GM19397 (cell line): Measurements from ENCODE around the gene TFCP2L1.

Source experiments
- ATAC-seq: cut with Tn5 transposase; IDR thresholded peaks from one replicate; pipeline ENCODE4 v1.9.1; 2021; ENCODE audit warnings: mild to moderate bottlenecking, moderate library complexity; ENCODE audit not compliant: unreplicated experiment

The TFCP2L1 gene

DNA sequence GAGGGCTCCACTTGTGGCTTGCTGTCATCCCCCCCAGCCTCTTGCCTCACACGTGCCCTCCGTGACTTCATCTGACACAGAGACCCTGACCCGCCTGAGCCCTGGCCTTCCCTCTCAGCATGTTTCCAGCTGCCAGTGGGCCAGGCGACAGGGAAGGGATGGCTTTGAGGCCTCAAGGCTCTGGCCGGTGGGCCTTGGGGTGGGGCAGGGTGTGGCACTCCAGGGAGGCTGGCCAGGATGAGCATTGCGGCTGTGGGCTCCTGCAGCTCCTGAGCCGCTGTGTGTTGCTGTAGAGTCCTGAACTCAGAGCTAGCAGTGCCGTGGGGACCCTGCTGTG lies 85.0 kb downstream of the TFCP2L1 start:
- no peak for ATAC-seq

GRCh38 chr2:121199281-121200010 lies 85.6 kb downstream of the TFCP2L1 start:
- no peak for ATAC-seq

GRCh38 chr2:121197369-121198091 lies 87.5 kb downstream of the TFCP2L1 start:
- ATAC-seq: no peak

DNA sequence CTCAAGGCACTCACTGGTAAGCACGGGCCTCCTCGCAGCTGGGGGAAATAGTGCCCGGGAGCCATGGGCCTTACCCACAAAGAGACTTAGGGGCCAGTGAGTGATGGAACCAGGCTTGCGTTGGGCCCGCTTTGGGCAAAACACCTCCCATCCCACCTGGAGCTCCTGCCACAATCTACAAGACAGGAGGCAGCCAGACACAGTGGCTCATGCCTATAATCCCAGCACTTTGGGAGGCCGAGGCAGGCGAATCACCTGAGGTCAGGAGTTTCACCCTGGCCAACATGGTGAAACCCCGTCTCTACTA lies 88.2 kb downstream of the TFCP2L1 start:
- ATAC-seq: no peak

- no peak for ATAC-seq
Measured at GRCh38 chr2:121196132-121196848, 88.7 kb downstream of the TFCP2L1 start.

- ATAC-seq: no peak
Measured at GRCh38 chr2:121195036-121195435, 90.0 kb downstream of the TFCP2L1 start.

DNA sequence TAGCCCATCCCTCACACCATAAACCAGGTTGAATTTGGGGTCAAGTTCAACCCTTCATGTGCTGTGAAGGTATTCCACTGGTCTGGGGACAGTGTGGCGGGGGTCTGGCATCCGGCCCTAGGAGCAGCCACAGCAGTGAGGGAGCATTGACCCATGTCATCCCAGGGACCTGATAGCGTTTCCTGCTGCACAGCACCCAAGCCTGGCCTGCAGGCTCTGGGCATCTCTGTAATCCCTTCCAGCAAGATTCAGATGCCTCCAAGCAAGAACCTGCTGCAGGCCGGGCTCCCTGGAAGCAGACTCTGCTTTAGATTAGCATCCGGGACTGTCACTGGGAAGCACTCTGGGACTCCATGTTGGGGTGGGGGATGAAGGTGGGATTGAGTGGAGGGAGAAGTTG lies 90.4 kb downstream of the TFCP2L1 start:
- ATAC-seq: no peak

- no peak for ATAC-seq
Measured at GRCh38 chr2:121193185-121193584, 91.8 kb downstream of the TFCP2L1 start.

- no peak for ATAC-seq
Measured at GRCh38 chr2:121192576-121192975, 92.4 kb downstream of the TFCP2L1 start.

DNA sequence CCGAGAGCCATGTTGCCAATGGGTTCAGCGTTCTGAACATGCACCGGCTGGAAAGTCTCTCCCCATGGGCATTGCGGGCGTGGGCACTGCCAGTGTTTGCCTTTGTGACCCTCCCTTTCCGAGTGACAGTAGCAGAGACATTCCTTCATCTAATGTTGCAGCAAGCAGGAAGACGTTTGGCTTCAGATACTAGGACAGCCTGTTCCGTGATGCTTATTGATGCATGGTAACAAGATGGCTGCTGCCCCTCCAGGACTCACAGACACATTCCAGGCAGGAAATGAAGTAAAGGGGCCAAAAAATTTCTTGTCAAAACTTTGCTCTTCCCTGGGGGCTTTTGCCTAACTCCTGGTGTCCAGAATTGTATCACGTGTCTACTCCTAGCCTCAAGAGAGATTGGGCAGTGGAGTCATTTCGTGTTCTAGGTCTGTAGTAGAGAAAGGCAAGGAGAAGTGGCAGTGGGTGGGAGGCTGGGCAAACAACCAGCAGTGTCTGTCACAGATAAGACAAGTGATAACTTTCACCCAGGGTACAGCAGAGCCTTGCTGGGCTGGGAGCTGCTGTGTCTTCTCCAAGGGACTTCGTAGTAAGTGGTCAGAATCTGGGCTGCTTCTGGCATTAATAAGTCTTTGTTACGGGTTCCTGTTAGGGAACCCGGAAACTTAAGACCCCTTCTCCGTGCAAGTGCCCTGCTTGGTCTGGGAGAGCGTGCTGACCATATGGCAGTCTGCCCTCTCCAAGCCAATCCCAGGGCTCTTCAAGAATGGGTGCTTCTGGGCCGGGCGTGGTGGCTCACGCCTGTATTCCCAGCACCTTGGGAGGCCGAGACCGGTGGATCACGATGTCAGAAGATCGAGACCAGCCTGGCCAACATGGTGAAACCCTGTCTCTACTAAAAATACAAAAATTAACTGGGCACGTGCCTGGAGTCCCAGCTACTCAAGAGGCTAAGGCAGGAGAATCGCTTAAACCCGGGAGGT lies 93.5 kb downstream of the TFCP2L1 start:
- no peak for ATAC-seq

DNA sequence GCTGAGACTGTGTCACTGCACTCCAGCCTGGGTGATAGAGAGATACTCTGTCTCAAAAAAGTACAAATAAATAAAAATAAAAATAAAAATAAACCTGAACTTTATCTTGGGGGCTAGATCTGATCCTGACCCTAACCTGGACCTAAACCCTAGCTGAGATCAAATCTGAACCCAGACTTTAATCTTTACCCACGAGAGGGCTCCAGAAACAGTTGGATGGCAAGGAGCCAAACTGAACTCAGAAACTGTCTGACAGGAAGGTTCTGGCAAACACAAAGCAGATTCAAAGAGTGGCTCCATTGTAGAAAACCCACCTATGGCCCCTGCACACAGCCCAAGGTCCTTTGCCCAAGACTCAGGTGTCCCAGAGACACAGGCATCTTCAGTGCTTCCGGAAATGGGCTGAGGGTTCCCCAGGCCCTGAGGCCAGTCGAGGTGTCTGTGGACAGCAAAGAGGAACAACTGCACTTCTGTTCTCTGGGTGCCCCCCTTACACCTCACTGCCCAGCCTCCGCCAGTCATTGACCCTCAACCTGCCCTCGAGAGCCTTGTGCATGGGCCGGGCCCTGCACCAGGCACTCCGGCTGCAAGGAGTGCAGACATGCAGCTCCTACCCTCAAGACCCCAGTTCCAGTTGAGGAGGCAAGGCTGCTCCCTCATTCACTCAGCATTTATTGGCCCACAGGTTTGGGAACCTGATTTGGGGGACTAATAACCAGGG lies 95.2 kb downstream of the TFCP2L1 start:
- no peak for ATAC-seq

DNA sequence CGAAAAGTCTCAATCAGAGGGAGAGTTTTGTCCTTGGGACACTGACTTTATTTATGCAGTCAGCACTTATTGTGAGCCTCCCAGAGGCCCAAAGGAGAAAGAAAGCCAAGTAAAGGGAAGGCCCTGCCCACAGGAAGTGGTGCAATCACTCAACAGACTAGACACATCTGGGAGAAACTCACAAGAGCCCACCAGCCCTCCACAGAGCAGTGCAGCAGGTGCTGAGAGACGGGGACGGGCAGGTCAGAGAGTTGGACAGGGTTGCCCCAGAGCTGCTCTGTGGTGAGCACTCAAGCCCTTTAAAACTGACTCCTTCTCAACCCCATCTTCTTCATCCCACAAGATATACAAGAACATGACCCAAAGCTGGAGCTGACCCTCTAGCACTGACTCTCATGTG lies 96.0 kb downstream of the TFCP2L1 start:
- no peak for ATAC-seq

DNA sequence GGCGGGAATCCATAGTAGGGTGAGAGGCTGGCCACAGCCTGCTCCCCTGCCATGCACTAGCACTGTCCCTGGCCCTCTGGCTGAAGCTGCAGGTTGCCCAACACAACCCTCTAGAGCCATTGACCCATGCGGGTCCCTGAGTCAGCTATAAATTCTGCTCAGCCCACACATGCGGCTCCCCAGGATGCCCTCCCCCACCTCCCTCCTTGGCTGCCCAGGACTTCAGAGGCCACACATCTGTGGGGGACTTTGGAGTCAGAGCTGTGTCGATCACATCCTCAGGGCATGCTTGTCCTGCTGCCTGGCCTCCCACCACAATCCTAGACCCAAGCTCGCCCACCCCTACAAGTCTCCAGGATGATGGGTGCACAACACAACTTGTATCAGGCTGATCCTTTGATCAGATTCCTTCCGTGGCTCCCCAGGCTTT lies 97.0 kb downstream of the TFCP2L1 start:
- ATAC-seq: no peak

- ATAC-seq: no peak
Measured at GRCh38 chr2:121187351-121187981, 97.5 kb downstream of the TFCP2L1 start.

- no peak for ATAC-seq
Measured at GRCh38 chr2:121186261-121186660, 98.7 kb downstream of the TFCP2L1 start.

DNA sequence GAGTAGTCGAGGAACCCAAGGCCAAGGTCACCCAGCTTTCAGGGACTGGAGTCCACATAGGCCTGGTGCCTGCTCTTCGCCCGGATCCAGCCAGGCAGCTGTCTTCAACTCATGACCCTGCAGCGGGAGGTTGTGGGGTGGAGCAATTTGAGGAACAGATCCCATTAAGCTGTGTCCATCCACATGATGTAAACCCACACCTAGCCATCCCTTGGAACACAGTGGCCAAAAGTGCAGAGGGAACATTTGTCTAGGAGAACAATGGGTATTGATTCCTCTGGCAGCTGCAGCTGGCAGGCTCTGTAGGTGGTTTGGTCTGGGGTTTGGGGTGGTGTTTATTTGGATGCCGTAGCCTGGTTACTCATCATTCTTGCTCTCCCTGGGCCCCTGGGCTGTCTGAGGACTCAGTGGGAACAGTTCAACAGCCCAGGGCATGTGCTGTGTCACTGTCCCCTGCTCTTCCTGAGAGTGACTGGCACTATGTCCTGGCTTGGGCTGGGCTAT lies 99.4 kb downstream of the TFCP2L1 start:
- ATAC-seq: no peak

DNA sequence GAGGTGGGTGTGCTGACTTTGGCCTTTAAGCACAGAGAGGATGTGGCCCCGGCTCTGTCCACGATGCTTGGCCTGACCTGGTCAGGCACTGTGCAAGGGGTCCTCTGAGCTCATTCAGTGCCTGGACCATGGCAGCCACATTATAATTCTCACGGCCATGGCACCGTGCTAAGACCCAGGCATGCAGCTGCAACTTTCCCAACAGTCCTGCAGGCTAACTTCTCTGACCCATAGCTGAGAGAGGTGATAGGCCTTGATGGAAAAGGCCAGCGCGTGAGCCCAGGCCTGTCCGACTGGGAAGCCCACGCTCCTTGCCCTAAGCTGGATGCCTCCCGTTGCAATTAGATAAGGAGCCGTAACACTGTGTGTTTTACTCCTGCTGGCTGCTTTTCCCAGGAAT lies 99.9 kb downstream of the TFCP2L1 start:
- no peak for ATAC-seq

- ATAC-seq: no peak
Measured at GRCh38 chr2:121184248-121184862, 100.6 kb downstream of the TFCP2L1 start.

- no peak for ATAC-seq
Measured at GRCh38 chr2:121182520-121182919, 102.5 kb downstream of the TFCP2L1 start.
